Gastroesophageal sphincter (tissue), 3 donors: ENCODE data around the gene CA4.
"Not testable (repeated sequence)": the region's sequence is repeated elsewhere in the genome, so short reads cannot be mapped to it uniquely, and the experiment has no call there.

ENCODE experiments used
- POLR2AphosphoS5 ChIP-seq: sonication (generic); formaldehyde crosslinking; IDR thresholded peaks from one replicate; pipeline ENCODE4 v1.6.1; 2017; ENCODE audit warnings: antibody characterized with exemption
- TF ChIP-seq, protein P1 (sequence below), 4 experiments: fragments of 200-600 bp in 2 of 4; fragments of 450-650 bp in 2 of 4; sonication (generic) in 1 of 4; IDR thresholded peaks; one replicate each; pipeline ENCODE4 v1.5.1; 2017 to 2019; ENCODE audit warnings: antibody characterized with exemption in 4 of 4, mild to moderate bottlenecking in 2 of 4, moderate library complexity in 2 of 4

DNA sequence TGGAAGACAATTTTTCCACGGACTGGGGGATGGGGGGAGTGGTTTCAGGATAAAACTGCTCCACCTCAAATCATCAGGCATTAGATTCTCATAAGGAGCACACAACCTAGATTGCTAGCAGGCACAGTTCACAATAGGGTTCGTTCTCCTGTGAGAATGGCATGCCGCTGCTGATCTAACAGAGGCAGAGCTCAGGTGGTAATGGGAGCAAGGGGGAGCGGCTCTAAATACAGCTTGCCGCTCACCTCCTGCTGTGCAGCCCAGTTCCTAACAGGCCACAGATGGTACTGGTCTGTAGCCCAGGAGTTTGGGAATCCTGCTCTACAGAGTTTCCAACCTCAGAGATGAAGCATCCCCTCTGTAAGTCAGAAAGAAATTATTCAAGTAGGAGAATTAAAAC is 27.0 kb downstream of the CA4 start:
- TF ChIP-seq, protein P1, sequence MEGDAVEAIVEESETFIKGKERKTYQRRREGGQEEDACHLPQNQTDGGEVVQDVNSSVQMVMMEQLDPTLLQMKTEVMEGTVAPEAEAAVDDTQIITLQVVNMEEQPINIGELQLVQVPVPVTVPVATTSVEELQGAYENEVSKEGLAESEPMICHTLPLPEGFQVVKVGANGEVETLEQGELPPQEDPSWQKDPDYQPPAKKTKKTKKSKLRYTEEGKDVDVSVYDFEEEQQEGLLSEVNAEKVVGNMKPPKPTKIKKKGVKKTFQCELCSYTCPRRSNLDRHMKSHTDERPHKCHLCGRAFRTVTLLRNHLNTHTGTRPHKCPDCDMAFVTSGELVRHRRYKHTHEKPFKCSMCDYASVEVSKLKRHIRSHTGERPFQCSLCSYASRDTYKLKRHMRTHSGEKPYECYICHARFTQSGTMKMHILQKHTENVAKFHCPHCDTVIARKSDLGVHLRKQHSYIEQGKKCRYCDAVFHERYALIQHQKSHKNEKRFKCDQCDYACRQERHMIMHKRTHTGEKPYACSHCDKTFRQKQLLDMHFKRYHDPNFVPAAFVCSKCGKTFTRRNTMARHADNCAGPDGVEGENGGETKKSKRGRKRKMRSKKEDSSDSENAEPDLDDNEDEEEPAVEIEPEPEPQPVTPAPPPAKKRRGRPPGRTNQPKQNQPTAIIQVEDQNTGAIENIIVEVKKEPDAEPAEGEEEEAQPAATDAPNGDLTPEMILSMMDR (IDR thresholded peaks at IDR 0.05), result not testable (repeated sequence)
- TF ChIP-seq POLR2AphosphoS5, result not testable (repeated sequence)
